Spleen (tissue), 11 donors: Measurements from ENCODE around the gene SFTPB. TPM values are rescaled to one million over a fixed set of nuclear protein-coding genes. Genes with fewer than 3 reads are reported as not detected.

ENCODE experiments used
- DNase-seq: peaks from one replicate; pipeline ENCODE4 v3.0.0-alpha.2; 2020
- H3K27ac ChIP-seq, 8 donors: fragments of 200-600 bp; sonication (generic) in 7 of 8; 1 replicate in 4 of 8; 2 replicates in 4 of 8; pipeline versions ENCODE4 v1.5.0 to v1.8.0; 2016 to 2021; ENCODE audit warnings: inconsistent platforms in 4 of 8, mild to moderate bottlenecking in 4 of 8, moderate library complexity in 1 of 8
- H3K27me3 ChIP-seq, 7 donors: fragments of 200-600 bp; sonication (generic) in 6 of 7; replicated peaks in 1 of 7; 1 replicate in 4 of 7; 2 replicates in 3 of 7; pipeline versions ENCODE4 v1.5.0 to v1.8.0; 2016 to 2021; ENCODE audit warnings: inconsistent platforms in 3 of 7, mild to moderate bottlenecking in 1 of 7
- H3K36me3 ChIP-seq, 6 donors: fragments of 200-600 bp; sonication (generic) in 5 of 6; 1 replicate in 4 of 6; 2 replicates in 2 of 6; pipeline versions ENCODE4 v1.5.0 to v1.8.0; 2016 to 2021; ENCODE audit warnings: inconsistent platforms in 2 of 6
- H3K4me1 ChIP-seq, 6 donors: fragments of 200-600 bp; sonication (generic) in 5 of 6; 1 replicate in 3 of 6; 2 replicates in 3 of 6; pipeline versions ENCODE4 v1.5.0 to v1.8.0; 2016 to 2021; ENCODE audit warnings: inconsistent platforms in 3 of 6
- H3K4me3 ChIP-seq, 8 donors: fragments of 200-600 bp; sonication (generic) in 7 of 8; 1 replicate in 4 of 8; 2 replicates in 4 of 8; pipeline versions ENCODE4 v1.5.0 to v1.8.0; 2016 to 2021; ENCODE audit warnings: inconsistent platforms in 4 of 8, mild to moderate bottlenecking in 4 of 8, moderate library complexity in 2 of 8
- H3K9me3 ChIP-seq, 8 donors: fragments of 200-600 bp; sonication (generic) in 7 of 8; 1 replicate in 4 of 8; 2 replicates in 4 of 8; pipeline versions ENCODE4 v1.5.0 to v1.8.0; 2016 to 2021; ENCODE audit warnings: inconsistent platforms in 4 of 8
- CTCF ChIP-seq, 11 experiments: fragments of 200-600 bp in 7 of 11; fragments of 450-650 bp in 4 of 11; sonication (generic) in 4 of 11; IDR thresholded peaks in 8 of 11; conservative IDR thresholded peaks in 3 of 11; 1 replicate in 7 of 11; 2 replicates in 4 of 11; pipeline versions ENCODE4 v1.4.0 to v1.8.0; 2016 to 2021; ENCODE audit warnings: antibody characterized with exemption in 11 of 11, inconsistent platforms in 4 of 11, mild to moderate bottlenecking in 1 of 11
- POLR2A ChIP-seq, 3 donors: fragments of 450-650 bp; IDR thresholded peaks; one replicate each; pipeline ENCODE4 v1.5.1; 2017; ENCODE audit warnings: antibody characterized with exemption in 3 of 3, mild to moderate bottlenecking in 1 of 3
- POLR2AphosphoS5 ChIP-seq, 3 donors: sonication (generic); formaldehyde crosslinking; IDR thresholded peaks; one replicate each; pipeline ENCODE4 v1.5.1; 2017; ENCODE audit warnings: antibody characterized with exemption in 3 of 3
- WGBS, 5 donors: extraction: QIAGEN DNeasy Blood & Tissue Kit in 3 of 5; methylation state at CpG; one replicate each; pipeline versions ENCODE4 v1.1.5 to v1.1.7; 2013 to 2018; 5-methylcytosine and 5-hydroxymethylcytosine counted together
- intact Hi-C: fragments of 100-400 bp; cut with DNase I; formaldehyde crosslinking; loops from one replicate; pipeline ENCODE4 v1.15.0; 2023; ENCODE audit warnings: low total_unique reads
- polyA plus RNA-seq, 3 donors: library from polyadenylated mRNA; stranded (reverse); fragments of 200-250 nt; gene quantifications; one replicate each; pipeline ENCODE4 v1.2.1, GENCODE V29; 2013
- total RNA-seq, 7 donors: library from RNA; depleted of rRNA in 3 of 7; stranded (reverse); fragments of >200 nt in 3 of 7; fragmentation: NEBNext Ultra II Directional in 4 of 7; extraction: Animal tissue kit (Norgen Biotek cat#: 25700) in 4 of 7; gene quantifications; one replicate each; pipeline versions ENCODE4 v1.1.0 to v1.2.1, GENCODE V29; 2016 to 2021
- donor health status: healthy with polysubstance abuse.
- donor health status: DM: no; HTN: no; CAD: no; lungs with moderate emphysema.
- donor health status: DM: no; HTN: no; CAD: no.
- donor health status: Bipolar disorder and iron deficiency.
- donor health status: healthy.
- donor health status: DM: no; HTN: no; CAD: no.
- donor health status: DM: yes; HTN: yes; CAD: no.

SFTPB gene
- total and polyA plus RNA-seq, 10 donors, result 0.59 to 4.0 (median 2.0) TPM; not detected in 6

DNA sequence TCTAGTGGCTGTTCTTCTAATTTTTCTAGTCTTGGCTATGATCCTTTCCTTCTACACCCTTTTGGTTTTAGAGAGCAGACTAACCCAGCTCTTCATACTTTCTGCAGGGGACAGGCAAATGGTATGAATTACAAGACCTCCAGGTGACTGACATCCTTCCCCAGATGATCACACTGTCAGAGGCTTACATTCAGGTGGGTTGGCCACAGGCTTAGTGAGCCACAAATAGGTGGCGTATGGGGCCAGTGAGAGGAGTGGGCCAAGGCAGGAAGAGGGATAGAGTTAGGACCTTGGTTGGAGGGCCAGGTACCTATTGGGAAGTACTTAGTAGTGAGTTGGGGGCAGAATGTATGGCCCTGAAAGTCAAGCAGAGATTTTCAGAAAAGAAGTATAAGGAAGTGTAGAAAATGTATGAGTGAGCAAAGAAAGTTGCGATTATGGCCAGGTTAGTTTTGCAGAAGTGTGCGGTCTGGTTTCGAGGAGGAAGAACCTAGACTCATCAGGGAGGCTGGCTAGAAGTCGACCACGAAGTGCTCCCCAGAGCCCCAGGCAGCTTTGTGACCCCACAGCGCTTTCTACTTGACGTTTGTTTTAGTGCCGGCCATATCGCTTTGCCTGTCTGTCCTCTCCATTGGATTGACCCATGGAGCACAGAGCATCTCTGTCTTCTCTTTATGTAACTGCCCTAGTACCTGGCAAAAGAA lies 20.0 kb downstream of the SFTPB start:
- no peak overlapping the region for H3K4me3 ChIP-seq
- peaks cover 0 to 25% (median 12%) of the 10 kb centered on the region in 6 donors for H3K4me1 ChIP-seq
- DNase-seq, result no peak
- H3K27me3 ChIP-seq, result no peaks in the 10 kb centered on the region
- H3K9me3 ChIP-seq, result no peaks in the 10 kb centered on the region
- WGBS, 5 donors, result 66 to 77% (median 68%) methylated on average over 10 of the region's 10 CpGs
- H3K27ac ChIP-seq, result peak overlapping the region in 3 of 8 donors; percentile 13 to 25 (median 13)
- peaks cover 8 to 100% (median 96%) of the 10 kb centered on the region in 6 donors for H3K36me3 ChIP-seq
- intact Hi-C loops, result no loop called here
- TF ChIP-seq POLR2AphosphoS5 (IDR thresholded peaks at IDR 0.05) (no peak), POLR2A (IDR thresholded peaks at IDR 0.05) (no peak), CTCF (IDR thresholded peaks at IDR 0.05 in 8 of 11, conservative IDR thresholded peaks at IDR 0.05 in 3 of 11) (no peak)

GRCh38 chr2:85646166-85646565 lies 21.8 kb downstream of the SFTPB start:
- peaks cover 12 to 100% (median 98%) of the 10 kb centered on the region in 6 donors for H3K36me3 ChIP-seq
- no peak for TF ChIP-seq CTCF (IDR thresholded peaks at IDR 0.05 in 8 of 11, conservative IDR thresholded peaks at IDR 0.05 in 3 of 11)
- no peak for TF ChIP-seq POLR2A (IDR thresholded peaks at IDR 0.05)
- TF ChIP-seq POLR2AphosphoS5 (IDR thresholded peaks at IDR 0.05), result no peak
- 87 to 98% (median 92%) methylated on average over 2 of the region's 2 CpGs for WGBS, 5 donors
- H3K27me3 ChIP-seq, result no peaks in the 10 kb centered on the region
- H3K27ac ChIP-seq, result no peak overlapping the region
- no peak for DNase-seq
- intact Hi-C loops, result no loop called here
- H3K9me3 ChIP-seq, result no peaks in the 10 kb centered on the region
- peaks cover 0 to 25% (median 12%) of the 10 kb centered on the region in 6 donors for H3K4me1 ChIP-seq
- H3K4me3 ChIP-seq, result no peak overlapping the region

- H3K27ac ChIP-seq, result no peak overlapping the region
- DNase-seq, result no peak
- WGBS, 5 donors, result 96 to 99% (median 97%) methylated on average over 8 of the region's 8 CpGs
- H3K9me3 ChIP-seq, result no peaks in the 10 kb centered on the region
- H3K27me3 ChIP-seq, result no peaks in the 10 kb centered on the region
- H3K4me1 ChIP-seq, result peaks cover 0 to 25% (median 12%) of the 10 kb centered on the region in 6 donors
- TF ChIP-seq CTCF (IDR thresholded peaks at IDR 0.05 in 8 of 11, conservative IDR thresholded peaks at IDR 0.05 in 3 of 11) (no peak), POLR2A (IDR thresholded peaks at IDR 0.05) (no peak), POLR2AphosphoS5 (IDR thresholded peaks at IDR 0.05) (no peak)
- intact Hi-C loops, result no loop called here
- H3K4me3 ChIP-seq, result no peak overlapping the region
- H3K36me3 ChIP-seq, result peaks cover 12 to 100% (median 100%) of the 10 kb centered on the region in 6 donors
Measured at GRCh38 chr2:85644909-85645308, 23.1 kb downstream of the SFTPB start.

- DNase-seq, result no peak
- Histone ChIP-seq H3K9me3 (no peaks in the 10 kb centered on the region), H3K27ac (no peak overlapping the region), H3K4me1 (peaks cover 0 to 8% (median 3%) of the 10 kb centered on the region in 6 donors), H3K36me3 (peaks cover 12 to 100% (median 100%) of the 10 kb centered on the region in 6 donors), H3K4me3 (no peak overlapping the region), H3K27me3 (no peaks in the 10 kb centered on the region)
- TF ChIP-seq CTCF (IDR thresholded peaks at IDR 0.05 in 8 of 11, conservative IDR thresholded peaks at IDR 0.05 in 3 of 11), result no peak
- TF ChIP-seq POLR2A (IDR thresholded peaks at IDR 0.05), result no peak
- TF ChIP-seq POLR2AphosphoS5 (IDR thresholded peaks at IDR 0.05), result no peak
- WGBS, 5 donors, result 76 to 86% (median 81%) methylated on average over 3 of the region's 3 CpGs
- intact Hi-C loops, result no loop called here
Measured at GRCh38 chr2:85642725-85643124, 25.3 kb downstream of the SFTPB start.
